HG02981 (cell line): ENCODE results near the gene GIPC2.
"Not testable (repeated sequence)": the region's sequence is repeated elsewhere in the genome, so short reads cannot be mapped to it uniquely, and the experiment has no call there.

ENCODE experiments used
- ATAC-seq: cut with Tn5 transposase; IDR thresholded peaks from one replicate; pipeline ENCODE4 v1.9.1; 2021; ENCODE audit warnings: mild to moderate bottlenecking, moderate library complexity; ENCODE audit not compliant: unreplicated experiment

GIPC2 gene

GRCh38 chr1:78064886-78065285, 19.1 kb downstream of the GIPC2 start:
- not testable (repeated sequence) for ATAC-seq

GRCh38 chr1:78068681-78069283, 23.0 kb downstream of the GIPC2 start:
- no peak for ATAC-seq

GRCh38 chr1:78069784-78070183, 24.0 kb downstream of the GIPC2 start:
- ATAC-seq: no peak

- ATAC-seq: no peak
These were observed 24.4 kb downstream of the GIPC2 start for GRCh38 chr1:78070210-78070609.

- no peak for ATAC-seq
These were observed 25.0 kb downstream of the GIPC2 start for GRCh38 chr1:78070758-78071157.

- no peak for ATAC-seq
These were observed 25.9 kb downstream of the GIPC2 start for GRCh38 chr1:78071696-78072095.

GRCh38 chr1:78072216-78072615, 26.4 kb downstream of the GIPC2 start:
- ATAC-seq: no peak

GRCh38 chr1:78073441-78073840, 27.7 kb downstream of the GIPC2 start:
- ATAC-seq: no peak

GRCh38 chr1:78075621-78076020, 29.9 kb downstream of the GIPC2 start:
- ATAC-seq: no peak

- ATAC-seq: no peak
These were observed 32.6 kb downstream of the GIPC2 start for GRCh38 chr1:78078358-78078757.

- ATAC-seq: no peak
These were observed 33.8 kb downstream of the GIPC2 start for GRCh38 chr1:78079580-78079979.

- ATAC-seq: no peak
These were observed 35.0 kb downstream of the GIPC2 start for GRCh38 chr1:78080767-78081166.

- no peak for ATAC-seq
These were observed 36.5 kb downstream of the GIPC2 start for GRCh38 chr1:78081980-78082860.

GRCh38 chr1:78084639-78085038, 38.9 kb downstream of the GIPC2 start:
- ATAC-seq: not testable (repeated sequence)

- no peak for ATAC-seq
These were observed 40.9 kb downstream of the GIPC2 start for GRCh38 chr1:78086697-78087096.

GRCh38 chr1:78088015-78088414, 42.2 kb downstream of the GIPC2 start:
- ATAC-seq: no peak

GRCh38 chr1:78088486-78088885, 42.7 kb downstream of the GIPC2 start:
- peak; percentile 43 for ATAC-seq

GRCh38 chr1:78089010-78089409, 43.2 kb downstream of the GIPC2 start:
- no peak for ATAC-seq

- ATAC-seq: no peak
These were observed 44.8 kb downstream of the GIPC2 start for GRCh38 chr1:78090472-78091133.

GRCh38 chr1:78091215-78091813, 45.5 kb downstream of the GIPC2 start:
- ATAC-seq: no peak

- ATAC-seq: no peak
These were observed 46.1 kb downstream of the GIPC2 start for GRCh38 chr1:78091886-78092285.
